ENCODE results near the gene MCOLN2.
"Not testable (repeated sequence)": the region's sequence is repeated elsewhere in the genome, so short reads cannot be mapped to it uniquely, and the experiment has no call there.

The MCOLN2 gene

GRCh38 chr1:84913555-84913892 is 83.4 kb downstream of the MCOLN2 start:
- Histone ChIP-seq H3K27ac (no peak overlapping the region), H3K4me3 (no peak overlapping the region)

- Histone ChIP-seq H3K4me3 (no peak overlapping the region), H3K27ac (no peak overlapping the region)
Observed at GRCh38 chr1:84912726-84913554, 84.0 kb downstream of the MCOLN2 start.

- H3K4me3 ChIP-seq, H3K27ac ChIP-seq: not testable (repeated sequence)
Observed at GRCh38 chr1:84908746-84909464, 88.0 kb downstream of the MCOLN2 start.

- H3K27ac ChIP-seq = no peak overlapping the region
- H3K4me3 ChIP-seq = no peak overlapping the region
Observed at GRCh38 chr1:84907095-84907827, 89.7 kb downstream of the MCOLN2 start.

GRCh38 chr1:84902727-84903126 is 94.2 kb downstream of the MCOLN2 start:
- H3K27ac ChIP-seq, H3K4me3 ChIP-seq: not testable (repeated sequence)

GRCh38 chr1:84899969-84900368 is 96.9 kb downstream of the MCOLN2 start:
- Histone ChIP-seq H3K4me3 (no peak overlapping the region), H3K27ac (no peak overlapping the region)

GRCh38 chr1:84896279-84896678 is 100.6 kb downstream of the MCOLN2 start:
- H3K27ac ChIP-seq = no peak overlapping the region
- H3K4me3 ChIP-seq = no peak overlapping the region

GRCh38 chr1:84892705-84893618 is 104.0 kb downstream of the MCOLN2 start, which contains the start of gene LPAR3:
TSS of gene LPAR3 (minus strand) at chr1:84893206. CDS start at chr1:84866120, 27,086 bp downstream.
- Histone ChIP-seq H3K4me3 (peak within 1 kb of the TSS; percentile 29 to 57 (median 42)), H3K27ac (peak within 1 kb of the TSS in 10 of 21 experiments; percentile 5 to 72 (median 17))

- Histone ChIP-seq H3K4me3 (no peak overlapping the region), H3K27ac (no peak overlapping the region)
Observed at GRCh38 chr1:84890566-84890965, 106.3 kb downstream of the MCOLN2 start.

- Histone ChIP-seq H3K4me3 (no peak overlapping the region), H3K27ac (peak overlapping the region in 1 of 21 experiments; percentile 33)
Observed at GRCh38 chr1:84889437-84889836, 107.5 kb downstream of the MCOLN2 start.

GRCh38 chr1:84888753-84889152 is 108.2 kb downstream of the MCOLN2 start:
- Histone ChIP-seq H3K4me3 (no peak overlapping the region), H3K27ac (peak overlapping the region in 1 of 21 experiments; percentile 33)

GRCh38 chr1:84887261-84887934 is 109.5 kb downstream of the MCOLN2 start:
- Histone ChIP-seq H3K27ac (peak overlapping the region in 4 of 21 experiments; percentile 8 to 37 (median 12)), H3K4me3 (no peak overlapping the region)

- H3K27ac ChIP-seq = no peak overlapping the region
- H3K4me3 ChIP-seq = no peak overlapping the region
Observed at GRCh38 chr1:84885469-84885868, 111.4 kb downstream of the MCOLN2 start.

GRCh38 chr1:84884671-84885389 is 112.1 kb downstream of the MCOLN2 start:
- H3K4me3 ChIP-seq = no peak overlapping the region
- no peak overlapping the region for H3K27ac ChIP-seq

GRCh38 chr1:84883286-84883685 is 113.6 kb downstream of the MCOLN2 start:
- Histone ChIP-seq H3K4me3 (no peak overlapping the region), H3K27ac (no peak overlapping the region)

- Histone ChIP-seq H3K27ac (no peak overlapping the region), H3K4me3 (no peak overlapping the region)
Observed at GRCh38 chr1:84877592-84877991, 119.3 kb downstream of the MCOLN2 start.

GRCh38 chr1:84876353-84876752 is 120.6 kb downstream of the MCOLN2 start:
- H3K27ac ChIP-seq = no peak overlapping the region
- H3K4me3 ChIP-seq = no peak overlapping the region
